Caco-2 (cell line): ENCODE measurements around the gene QRICH1. TPM values are rescaled to one million over a fixed set of nuclear protein-coding genes. Genes with fewer than 3 reads are reported as not detected.

Experiments
- BruUV-seq: library from RNA; stranded (reverse); fragments of 400-500 nt; replicated peaks from 2 replicates; lab custom pipeline; 2021; lab: Mats Ljungman, UMichigan
- CTCF ChIA-PET: fragments of 300-600 bp; sonication (Branson Sonifier 250); formaldehyde crosslinking; loops from one replicate; lab custom pipeline; 2022; ENCODE audit warnings: antibody characterized with exemption; lab: Charles Lee
- POLR2A ChIA-PET: fragments of 300-600 bp; sonication (Branson Sonifier 250); formaldehyde crosslinking; loops from one replicate; lab custom pipeline; 2022; ENCODE audit warnings: antibody characterized with exemption; lab: Charles Lee
- DNase-seq, 2 experiments: peaks; one replicate each; pipeline versions ENCODE4 v3.0.0 to v3.0.0-alpha.2; 2020 to 2022
- H3K27me3 ChIP-seq: replicated peaks from 2 replicates; pipeline ENCODE4 v1.6.0; 2011; ENCODE audit warnings: low read length; ENCODE audit not compliant: control insufficient read depth, insufficient read depth
- H3K36me3 ChIP-seq: 2 replicates; pipeline ENCODE4 v1.5.1; 2011; ENCODE audit warnings: low read length; ENCODE audit not compliant: control insufficient read depth, insufficient read depth
- H3K4me1 ChIP-seq: fragments of 250-450 bp; sonication (Bioruptor Pico); 2 replicates; pipeline ENCODE4 v1.5.1; 2020; ENCODE audit warnings: mild to moderate bottlenecking
- H3K4me3 ChIP-seq: 2 replicates; pipeline ENCODE4 v1.5.1; 2011; ENCODE audit warnings: low read depth, mild to moderate bottlenecking, control low read depth, low read length
- H3K9me3 ChIP-seq: fragments of 250-450 bp; sonication (Bioruptor Pico); 2 replicates; pipeline ENCODE4 v1.5.1; 2020; ENCODE audit warnings: mild to moderate bottlenecking, moderate library complexity
- H3K27ac Mint-ChIP-seq: one replicate; pipeline ENCODE4 v1.8.0; 2022; ENCODE audit warnings: mixed read lengths; ENCODE audit not compliant: unreplicated experiment
- H3K27me3 Mint-ChIP-seq: one replicate; pipeline ENCODE4 v1.8.0; 2022; ENCODE audit warnings: mixed read lengths; ENCODE audit not compliant: insufficient read depth, unreplicated experiment
- H3K36me3 Mint-ChIP-seq: one replicate; pipeline ENCODE4 v1.8.0; 2022; ENCODE audit warnings: mild to moderate bottlenecking, mixed read lengths; ENCODE audit not compliant: insufficient read depth, unreplicated experiment
- H3K4me1 Mint-ChIP-seq: one replicate; pipeline ENCODE4 v1.8.0; 2022; ENCODE audit warnings: low read depth, mixed read lengths; ENCODE audit not compliant: unreplicated experiment
- H3K4me3 Mint-ChIP-seq: one replicate; pipeline ENCODE4 v1.8.0; 2022; ENCODE audit warnings: mild to moderate bottlenecking, moderate library complexity, mixed read lengths; ENCODE audit not compliant: unreplicated experiment
- H3K9me3 Mint-ChIP-seq: one replicate; pipeline ENCODE4 v1.8.0; 2022; ENCODE audit warnings: mixed read lengths; ENCODE audit not compliant: unreplicated experiment
- intact Hi-C: fragments of 100-400 bp; cut with micrococcal nuclease; formaldehyde crosslinking; loops from one replicate; pipeline ENCODE4 v1.10.0; 2022; ENCODE audit not compliant: unreplicated experiment
- total RNA-seq: library from RNA; stranded (reverse); gene quantifications from 2 replicates; pipeline ENCODE4 v1.2.3, GENCODE V29; 2022
- TF ChIP-seq, protein P1 (sequence below), 2 experiments: fragments of 200-600 bp in 1 of 2; IDR thresholded peaks; 1 replicate in 1 of 2; 2 replicates in 1 of 2; pipeline versions ENCODE4 v1.5.1 to v1.8.0; 2011 to 2022; ENCODE audit warnings: antibody characterized with exemption in 1 of 2, control low read depth in 1 of 2, inconsistent platforms in 1 of 2, low read depth in 1 of 2, low read length in 1 of 2, mild to moderate bottlenecking in 1 of 2, moderate library complexity in 1 of 2; ENCODE audit not compliant: insufficient read depth in 1 of 2, severe bottlenecking in 1 of 2, unreplicated experiment in 1 of 2

Gene QRICH1
- total RNA-seq, 1 experiment from 2014 or later: 119 TPM

- peaks cover 5% of the 10 kb centered on the region; the same call in 1 of the 2 replicates for H3K36me3 ChIP-seq
- H3K9me3 ChIP-seq: no peaks in the 10 kb centered on the region
- H3K36me3 Mint-ChIP-seq: peaks cover 32% of the 10 kb centered on the region
- H3K27me3 Mint-ChIP-seq: no peaks in the 10 kb centered on the region
- H3K4me1 Mint-ChIP-seq: peaks cover 13% of the 10 kb centered on the region
- no peaks in the 10 kb centered on the region for H3K9me3 Mint-ChIP-seq
- H3K4me3 Mint-ChIP-seq: peak overlapping the region; percentile 93
- intact Hi-C loops: no loop called here
- no peak overlapping the region for H3K4me3 ChIP-seq
- DNase-seq: no peak
- POLR2A ChIA-PET: no interaction called here
- H3K27ac Mint-ChIP-seq: peak overlapping the region; percentile 90
- no TSS peak for BruUV-seq
- CTCF ChIA-PET: no interaction called here
- H3K27me3 ChIP-seq: no peaks in the 10 kb centered on the region
- TF ChIP-seq, protein P1, sequence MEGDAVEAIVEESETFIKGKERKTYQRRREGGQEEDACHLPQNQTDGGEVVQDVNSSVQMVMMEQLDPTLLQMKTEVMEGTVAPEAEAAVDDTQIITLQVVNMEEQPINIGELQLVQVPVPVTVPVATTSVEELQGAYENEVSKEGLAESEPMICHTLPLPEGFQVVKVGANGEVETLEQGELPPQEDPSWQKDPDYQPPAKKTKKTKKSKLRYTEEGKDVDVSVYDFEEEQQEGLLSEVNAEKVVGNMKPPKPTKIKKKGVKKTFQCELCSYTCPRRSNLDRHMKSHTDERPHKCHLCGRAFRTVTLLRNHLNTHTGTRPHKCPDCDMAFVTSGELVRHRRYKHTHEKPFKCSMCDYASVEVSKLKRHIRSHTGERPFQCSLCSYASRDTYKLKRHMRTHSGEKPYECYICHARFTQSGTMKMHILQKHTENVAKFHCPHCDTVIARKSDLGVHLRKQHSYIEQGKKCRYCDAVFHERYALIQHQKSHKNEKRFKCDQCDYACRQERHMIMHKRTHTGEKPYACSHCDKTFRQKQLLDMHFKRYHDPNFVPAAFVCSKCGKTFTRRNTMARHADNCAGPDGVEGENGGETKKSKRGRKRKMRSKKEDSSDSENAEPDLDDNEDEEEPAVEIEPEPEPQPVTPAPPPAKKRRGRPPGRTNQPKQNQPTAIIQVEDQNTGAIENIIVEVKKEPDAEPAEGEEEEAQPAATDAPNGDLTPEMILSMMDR (IDR thresholded peaks at IDR 0.05; ENCODE audit: insufficient read depth in 1 of 2, low read depth in 1 of 2, low read length in 1 of 2, severe bottlenecking in 1 of 2, unreplicated experiment in 1 of 2): no peak
- peaks cover 15% of the 10 kb centered on the region for H3K4me1 ChIP-seq
Observed at GRCh38 chr3:49131040-49131439, 37.2 kb upstream of the QRICH1 start.

- Mint-ChIP-seq H3K27me3 (no peaks in the 10 kb centered on the region), H3K27ac (no peak overlapping the region), H3K36me3 (peaks cover 26% of the 10 kb centered on the region), H3K9me3 (no peaks in the 10 kb centered on the region), H3K4me3 (no peak overlapping the region), H3K4me1 (no peaks in the 10 kb centered on the region)
- Histone ChIP-seq H3K27me3 (no peaks in the 10 kb centered on the region), H3K9me3 (no peaks in the 10 kb centered on the region), H3K4me1 (peaks cover 3% of the 10 kb centered on the region; the same call in 1 of the 2 replicates), H3K36me3 (peaks cover 4% of the 10 kb centered on the region; the same call in 1 of the 2 replicates), H3K4me3 (no peak overlapping the region)
- no TSS peak for BruUV-seq
- CTCF ChIA-PET: no interaction called here
- TF ChIP-seq, protein P1 (IDR thresholded peaks at IDR 0.05; ENCODE audit: insufficient read depth in 1 of 2, low read depth in 1 of 2, low read length in 1 of 2, severe bottlenecking in 1 of 2, unreplicated experiment in 1 of 2): no peak
- intact Hi-C loops: no loop called here
- DNase-seq: no peak
- POLR2A ChIA-PET: no interaction called here
Observed at GRCh38 chr3:49124991-49125670, 31.3 kb upstream of the QRICH1 start.

DNA sequence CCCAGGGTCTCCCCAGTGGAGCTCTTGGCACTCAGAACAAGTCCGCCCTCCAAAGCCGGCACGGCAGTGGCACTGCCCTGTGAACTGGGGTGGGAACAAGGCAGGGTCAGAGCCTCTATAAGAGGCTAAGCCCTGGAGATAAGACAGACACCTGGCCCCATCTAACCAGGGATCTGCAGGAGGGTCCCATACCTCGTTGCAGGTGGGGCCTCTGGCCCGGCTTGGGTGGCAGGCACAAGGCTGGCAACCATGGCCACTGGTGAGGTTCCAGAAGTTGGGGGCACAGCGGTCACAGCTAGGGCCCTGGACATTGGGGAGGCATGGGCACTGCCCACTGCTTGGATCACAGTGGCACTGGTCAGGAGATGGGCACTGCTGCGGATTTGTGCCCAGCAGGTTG lies 30.3 kb upstream of the QRICH1 start:
- no peaks in the 10 kb centered on the region for H3K27me3 Mint-ChIP-seq
- peaks cover 21% of the 10 kb centered on the region for H3K36me3 Mint-ChIP-seq
- peaks cover 9% of the 10 kb centered on the region; the same call in 1 of the 2 replicates for H3K4me1 ChIP-seq
- no peaks in the 10 kb centered on the region for H3K27me3 ChIP-seq
- ChIA-PET POLR2A (no interaction called here), CTCF (no interaction called here)
- BruUV-seq: no TSS peak
- TF ChIP-seq, protein P1 (IDR thresholded peaks at IDR 0.05; ENCODE audit: insufficient read depth in 1 of 2, low read depth in 1 of 2, low read length in 1 of 2, severe bottlenecking in 1 of 2, unreplicated experiment in 1 of 2): no peak
- H3K4me3 ChIP-seq: no peak overlapping the region
- peaks cover 2% of the 10 kb centered on the region; the same call in 1 of the 2 replicates for H3K36me3 ChIP-seq
- intact Hi-C loops: no loop called here
- DNase-seq: no peak
- no peaks in the 10 kb centered on the region for H3K4me1 Mint-ChIP-seq
- no peaks in the 10 kb centered on the region for H3K9me3 Mint-ChIP-seq
- no peak overlapping the region for H3K27ac Mint-ChIP-seq
- H3K4me3 Mint-ChIP-seq: no peak overlapping the region
- no peaks in the 10 kb centered on the region for H3K9me3 ChIP-seq
